Measurements from ENCODE around the gene UGCG. TPM values are rescaled to one million over a fixed set of nuclear protein-coding genes. Genes with fewer than 3 reads are reported as not detected.

Gene UGCG
- total and polyA plus RNA-seq, 2 donors (not counting 1 experiment from before 2014, with no cell fraction given): 143 to 260 TPM

- Histone ChIP-seq H3K9me3 (ENCODE audit: control insufficient read depth, insufficient read depth, low read depth, low read length) (no peaks in the 10 kb centered on the region), H3K4me3 (replicated peaks in 1 of 4; ENCODE audit: control extremely low read depth in 1 of 4, insufficient read depth in 1 of 4, low read depth in 3 of 4, low read length in 4 of 4) (no peak overlapping the region), H3K4me1 (ENCODE audit: control insufficient read depth, extremely low read depth, insufficient read depth, low read length) (peaks cover 6% of the 10 kb centered on the region), H3K27ac (ENCODE audit: insufficient read depth, low read length) (no peak overlapping the region), H2AFZ (ENCODE audit: low read length) (no peak overlapping the region), H3K27me3 (ENCODE audit: control insufficient read depth, insufficient read depth, low read length) (no peaks in the 10 kb centered on the region), H3K4me2 (ENCODE audit: extremely low read depth, insufficient read depth, low read length) (no peak overlapping the region), H3K9ac (ENCODE audit: insufficient read depth, low read length) (no peak overlapping the region), H3K79me2 (ENCODE audit: control insufficient read depth, insufficient read depth, low read length) (no peaks in the 10 kb centered on the region), H4K20me1 (ENCODE audit: control insufficient read depth, extremely low read depth, insufficient read depth, low read length) (no peaks in the 10 kb centered on the region), H3K36me3 (ENCODE audit: control insufficient read depth, insufficient read depth, low read length) (no peaks in the 10 kb centered on the region)
- TF ChIP-seq EZH2 (IDR thresholded peaks at IDR 0.05; ENCODE audit: low read length, missing control alignments) (no peak), CTCF (conservative IDR thresholded peaks at IDR 0.05 in 1 of 2, IDR thresholded peaks at IDR 0.05 in 1 of 2; ENCODE audit: low read depth in 1 of 2, low read length in 2 of 2) (no peak)
- no peak for DNase-seq (ENCODE audit: low read depth in 2 of 2)
Measured at GRCh38 chr9:111970827-111971226, 74.2 kb downstream of the UGCG start.

GRCh38 chr9:111974092-111974681 is 77.6 kb downstream of the UGCG start:
- H2AFZ ChIP-seq (ENCODE audit: low read length): no peak overlapping the region
- peaks cover 4% of the 10 kb centered on the region for H3K4me1 ChIP-seq (ENCODE audit: control insufficient read depth, extremely low read depth, insufficient read depth, low read length)
- H4K20me1 ChIP-seq (ENCODE audit: control insufficient read depth, extremely low read depth, insufficient read depth, low read length): no peaks in the 10 kb centered on the region
- DNase-seq (ENCODE audit: low read depth in 2 of 2): peak; percentile 58 to 76
- H3K4me2 ChIP-seq (ENCODE audit: extremely low read depth, insufficient read depth, low read length): no peak overlapping the region
- no peak overlapping the region for H3K4me3 ChIP-seq (replicated peaks in 1 of 4; ENCODE audit: control extremely low read depth in 1 of 4, insufficient read depth in 1 of 4, low read depth in 3 of 4, low read length in 4 of 4)
- H3K27me3 ChIP-seq (ENCODE audit: control insufficient read depth, insufficient read depth, low read length): no peaks in the 10 kb centered on the region
- no peaks in the 10 kb centered on the region for H3K79me2 ChIP-seq (ENCODE audit: control insufficient read depth, insufficient read depth, low read length)
- no peaks in the 10 kb centered on the region for H3K9me3 ChIP-seq (ENCODE audit: control insufficient read depth, insufficient read depth, low read depth, low read length)
- H3K9ac ChIP-seq (ENCODE audit: insufficient read depth, low read length): no peak overlapping the region
- H3K36me3 ChIP-seq (ENCODE audit: control insufficient read depth, insufficient read depth, low read length): no peaks in the 10 kb centered on the region
- TF ChIP-seq EZH2 (IDR thresholded peaks at IDR 0.05; ENCODE audit: low read length, missing control alignments): no peak
- no peak for TF ChIP-seq CTCF (conservative IDR thresholded peaks at IDR 0.05 in 1 of 2, IDR thresholded peaks at IDR 0.05 in 1 of 2; ENCODE audit: low read depth in 1 of 2, low read length in 2 of 2)
- no peak overlapping the region for H3K27ac ChIP-seq (ENCODE audit: insufficient read depth, low read length)

- Histone ChIP-seq H3K36me3 (ENCODE audit: control insufficient read depth, insufficient read depth, low read length) (no peaks in the 10 kb centered on the region), H3K4me2 (ENCODE audit: extremely low read depth, insufficient read depth, low read length) (no peak overlapping the region), H2AFZ (ENCODE audit: low read length) (no peak overlapping the region), H3K4me1 (ENCODE audit: control insufficient read depth, extremely low read depth, insufficient read depth, low read length) (peaks cover 4% of the 10 kb centered on the region), H3K9me3 (ENCODE audit: control insufficient read depth, insufficient read depth, low read depth, low read length) (no peaks in the 10 kb centered on the region), H3K27me3 (ENCODE audit: control insufficient read depth, insufficient read depth, low read length) (no peaks in the 10 kb centered on the region), H3K9ac (ENCODE audit: insufficient read depth, low read length) (no peak overlapping the region), H3K79me2 (ENCODE audit: control insufficient read depth, insufficient read depth, low read length) (no peaks in the 10 kb centered on the region), H3K27ac (ENCODE audit: insufficient read depth, low read length) (no peak overlapping the region), H4K20me1 (ENCODE audit: control insufficient read depth, extremely low read depth, insufficient read depth, low read length) (no peaks in the 10 kb centered on the region), H3K4me3 (replicated peaks in 1 of 4; ENCODE audit: control extremely low read depth in 1 of 4, insufficient read depth in 1 of 4, low read depth in 3 of 4, low read length in 4 of 4) (no peak overlapping the region)
- TF ChIP-seq EZH2 (IDR thresholded peaks at IDR 0.05; ENCODE audit: low read length, missing control alignments) (no peak), CTCF (conservative IDR thresholded peaks at IDR 0.05 in 1 of 2, IDR thresholded peaks at IDR 0.05 in 1 of 2; ENCODE audit: low read depth in 1 of 2, low read length in 2 of 2) (no peak)
- no peak for DNase-seq (ENCODE audit: low read depth in 2 of 2)
Measured at GRCh38 chr9:111975709-111976108, 79.1 kb downstream of the UGCG start.

Data from fibroblast of lung (primary cell).